Mesendoderm (in vitro differentiated cells): ENCODE results near the gene ARHGEF4.

Source experiments
- DNase-seq: peaks from one replicate; pipeline ENCODE4 v3.0.0; 2013
- H2AK5ac ChIP-seq: 2 replicates; pipeline ENCODE4 v1.6.1; 2013; ENCODE audit warnings: low read length, inconsistent platforms
- H2BK120ac ChIP-seq: 2 replicates; pipeline ENCODE4 v1.6.1; 2013; ENCODE audit warnings: low read depth, mild to moderate bottlenecking, low read length, moderate library complexity, mixed read lengths
- H2BK15ac ChIP-seq: replicated peaks from 2 replicates; pipeline ENCODE4 v1.6.1; 2013; ENCODE audit warnings: low read depth, mild to moderate bottlenecking, moderate library complexity
- H2BK5ac ChIP-seq: 2 replicates; pipeline ENCODE4 v1.6.1; 2013; ENCODE audit warnings: low read length, inconsistent platforms
- H3K18ac ChIP-seq: 2 replicates; pipeline ENCODE4 v1.6.1; 2013; ENCODE audit warnings: mild to moderate bottlenecking, low read length, mixed read lengths
- H3K23ac ChIP-seq: one replicate; pipeline ENCODE4 v1.6.1; 2013; ENCODE audit warnings: low read length
- H3K27ac ChIP-seq: 2 replicates; pipeline ENCODE4 v1.5.1; 2013; ENCODE audit warnings: low read depth, mild to moderate bottlenecking, inconsistent platforms, low read length, moderate library complexity
- H3K27me3 ChIP-seq: 2 replicates; pipeline ENCODE4 v1.6.1; 2013; ENCODE audit warnings: low read length, control low read depth, mild to moderate bottlenecking, inconsistent platforms; ENCODE audit not compliant: insufficient read depth, poor library complexity
- H3K36me3 ChIP-seq: 2 replicates; pipeline ENCODE4 v1.6.1; 2013; ENCODE audit warnings: low read length, inconsistent platforms; ENCODE audit not compliant: control insufficient read depth, insufficient read depth
- H3K4ac ChIP-seq: one replicate; pipeline ENCODE4 v1.6.1; 2013; ENCODE audit warnings: low read depth, mild to moderate bottlenecking, low read length, moderate library complexity
- H3K4me1 ChIP-seq: 2 replicates; pipeline ENCODE4 v1.6.1; 2013; ENCODE audit warnings: low read depth, low read length, inconsistent platforms; ENCODE audit not compliant: control insufficient read depth
- H3K4me2 ChIP-seq: 2 replicates; pipeline ENCODE4 v1.6.1; 2013; ENCODE audit warnings: low read length
- H3K4me3 ChIP-seq: 2 replicates; pipeline ENCODE4 v1.5.1; 2013; ENCODE audit warnings: mild to moderate bottlenecking, low read length
- H3K56ac ChIP-seq: one replicate; pipeline ENCODE4 v1.6.1; 2013; ENCODE audit warnings: low read length
- H3K79me1 ChIP-seq: 2 replicates; pipeline ENCODE4 v1.6.1; 2013; ENCODE audit warnings: low read length, inconsistent platforms
- H3K79me2 ChIP-seq: 2 replicates; pipeline ENCODE4 v1.6.1; 2013; ENCODE audit warnings: mild to moderate bottlenecking, low read length; ENCODE audit not compliant: control insufficient read depth, insufficient read depth
- H3K9ac ChIP-seq: 2 replicates; pipeline ENCODE4 v1.6.1; 2013; ENCODE audit warnings: low read length, inconsistent platforms
- H4K5ac ChIP-seq: one replicate; pipeline ENCODE4 v1.6.1; 2013; ENCODE audit warnings: low read length
- H4K8ac ChIP-seq: one replicate; pipeline ENCODE4 v1.6.1; 2013; ENCODE audit warnings: low read depth, mild to moderate bottlenecking, control low read depth, low read length, moderate library complexity
- WGBS: extraction: QIAGEN DNeasy Blood & Tissue Kit; methylation state at CpG from one replicate; pipeline ENCODE4 v1.1.7; 2013; ENCODE audit warnings: low lambda C conversion rate, missing lambda C conversion rate; ENCODE audit not compliant: insufficient coverage; ENCODE audit errors: extremely low coverage; 5-methylcytosine and 5-hydroxymethylcytosine counted together

ARHGEF4 gene

DNA sequence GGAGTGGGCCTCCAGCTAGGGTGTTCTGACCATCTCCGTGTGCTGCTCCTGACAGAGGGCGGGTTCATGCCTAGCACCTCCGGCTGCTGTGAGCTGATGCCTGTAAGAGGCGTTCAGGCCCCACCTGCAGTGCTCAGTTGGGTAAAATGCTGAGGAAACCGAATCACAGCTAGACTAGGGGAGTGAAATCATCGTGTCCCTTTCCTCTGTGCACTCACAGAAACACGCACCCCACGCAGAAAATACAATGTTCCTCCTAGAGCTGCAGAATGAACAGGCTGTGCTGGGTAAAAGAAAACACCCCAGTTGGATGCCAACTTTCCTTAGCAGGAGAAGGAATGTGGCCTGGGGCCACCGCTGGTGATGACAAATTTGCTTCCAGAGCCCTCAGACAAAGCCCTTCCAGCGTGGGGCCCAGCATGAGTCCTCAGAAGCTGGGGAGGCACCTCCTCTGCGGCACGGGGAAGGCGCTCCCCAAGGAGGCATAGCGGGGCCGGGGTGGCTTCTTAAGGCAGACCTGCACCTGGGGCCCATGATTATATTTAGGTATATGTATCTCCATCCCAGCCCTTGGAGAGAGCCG is 16.3 kb upstream of the ARHGEF4 start:
- Histone ChIP-seq H2AK5ac (no peak overlapping the region), H3K27ac (no peak overlapping the region), H3K23ac (peak overlapping the region; percentile 95), H4K8ac (no peak overlapping the region), H4K5ac (no peak overlapping the region), H2BK15ac (no peak overlapping the region), H2BK5ac (no peak overlapping the region), H2BK120ac (no peak overlapping the region), H3K56ac (peak overlapping the region; percentile 86), H3K4me1 (peaks cover 4% of the 10 kb centered on the region), H3K4ac (no peak overlapping the region), H3K79me2 (no peaks in the 10 kb centered on the region), H3K4me2 (no peak overlapping the region), H3K4me3 (no peak overlapping the region), H3K79me1 (no peaks in the 10 kb centered on the region), H3K27me3 (no peaks in the 10 kb centered on the region), H3K36me3 (no peaks in the 10 kb centered on the region), H3K9ac (peak overlapping the region; percentile 60), H3K18ac (no peak overlapping the region)
- WGBS, result no CpG with 5 or more reads among the region's 16 CpGs
- DNase-seq, result peak; percentile 34

DNA sequence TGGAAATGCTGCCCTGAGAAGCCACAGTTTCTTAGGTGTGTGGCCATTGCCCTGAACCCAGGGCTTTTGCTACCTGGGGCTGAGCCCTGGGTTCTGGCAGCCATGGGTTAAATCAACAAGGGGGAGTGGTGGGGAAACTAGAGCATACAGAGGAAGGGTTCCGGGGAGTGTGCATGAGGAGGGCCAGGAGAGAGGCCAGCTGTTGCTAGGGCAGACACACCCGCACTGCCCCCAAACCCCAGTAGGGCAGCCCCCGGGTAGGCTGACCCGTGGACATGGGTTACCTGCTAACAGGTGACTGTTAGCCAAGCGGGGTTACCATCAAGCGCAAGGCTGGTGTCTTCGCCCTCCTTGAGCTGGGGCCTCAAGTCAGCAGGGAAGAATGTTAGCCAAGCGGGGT is 14.8 kb upstream of the ARHGEF4 start:
- Histone ChIP-seq H2AK5ac (no peak overlapping the region), H3K56ac (no peak overlapping the region), H4K5ac (no peak overlapping the region), H3K9ac (no peak overlapping the region), H3K4me2 (no peak overlapping the region), H2BK5ac (no peak overlapping the region), H2BK15ac (no peak overlapping the region), H3K79me1 (no peaks in the 10 kb centered on the region), H2BK120ac (no peak overlapping the region), H3K23ac (no peak overlapping the region), H3K18ac (no peak overlapping the region), H4K8ac (no peak overlapping the region), H3K36me3 (no peaks in the 10 kb centered on the region), H3K4ac (no peak overlapping the region), H3K27me3 (no peaks in the 10 kb centered on the region), H3K27ac (no peak overlapping the region), H3K4me3 (no peak overlapping the region), H3K79me2 (no peaks in the 10 kb centered on the region), H3K4me1 (peaks cover 4% of the 10 kb centered on the region)
- WGBS, result no CpG with 5 or more reads among the region's 8 CpGs
- DNase-seq, result no peak

DNA sequence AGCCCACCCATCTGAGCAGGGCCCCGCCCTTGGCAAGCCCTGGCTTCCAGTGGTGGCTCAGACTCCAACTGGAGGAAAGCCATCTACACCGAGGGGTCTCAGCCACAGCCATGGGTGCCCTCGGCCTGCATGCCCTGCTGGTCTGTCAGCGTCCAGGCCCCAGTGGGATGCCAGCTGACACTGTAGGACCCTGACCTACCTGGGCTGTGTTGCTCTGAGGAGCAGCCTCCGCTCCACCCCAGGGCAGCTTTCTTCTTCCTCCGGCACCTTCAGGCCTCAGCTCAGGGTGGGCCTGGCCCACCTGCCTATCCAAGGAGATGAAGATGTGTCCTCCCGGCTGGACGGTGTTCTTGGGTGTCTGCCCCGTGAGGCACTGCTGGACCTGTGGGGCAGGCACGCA is 13.9 kb upstream of the ARHGEF4 start:
- DNase-seq, result no peak
- Histone ChIP-seq H3K18ac (no peak overlapping the region), H2BK15ac (no peak overlapping the region), H3K27ac (no peak overlapping the region), H3K4ac (no peak overlapping the region), H2AK5ac (no peak overlapping the region), H3K56ac (no peak overlapping the region), H2BK120ac (no peak overlapping the region), H3K27me3 (no peaks in the 10 kb centered on the region), H3K4me3 (no peak overlapping the region), H3K9ac (no peak overlapping the region), H2BK5ac (no peak overlapping the region), H3K79me1 (no peaks in the 10 kb centered on the region), H3K4me2 (no peak overlapping the region), H3K4me1 (peaks cover 4% of the 10 kb centered on the region), H4K8ac (no peak overlapping the region), H3K79me2 (no peaks in the 10 kb centered on the region), H4K5ac (no peak overlapping the region), H3K23ac (no peak overlapping the region), H3K36me3 (no peaks in the 10 kb centered on the region)
- no CpG with 5 or more reads among the region's 10 CpGs for WGBS

DNA sequence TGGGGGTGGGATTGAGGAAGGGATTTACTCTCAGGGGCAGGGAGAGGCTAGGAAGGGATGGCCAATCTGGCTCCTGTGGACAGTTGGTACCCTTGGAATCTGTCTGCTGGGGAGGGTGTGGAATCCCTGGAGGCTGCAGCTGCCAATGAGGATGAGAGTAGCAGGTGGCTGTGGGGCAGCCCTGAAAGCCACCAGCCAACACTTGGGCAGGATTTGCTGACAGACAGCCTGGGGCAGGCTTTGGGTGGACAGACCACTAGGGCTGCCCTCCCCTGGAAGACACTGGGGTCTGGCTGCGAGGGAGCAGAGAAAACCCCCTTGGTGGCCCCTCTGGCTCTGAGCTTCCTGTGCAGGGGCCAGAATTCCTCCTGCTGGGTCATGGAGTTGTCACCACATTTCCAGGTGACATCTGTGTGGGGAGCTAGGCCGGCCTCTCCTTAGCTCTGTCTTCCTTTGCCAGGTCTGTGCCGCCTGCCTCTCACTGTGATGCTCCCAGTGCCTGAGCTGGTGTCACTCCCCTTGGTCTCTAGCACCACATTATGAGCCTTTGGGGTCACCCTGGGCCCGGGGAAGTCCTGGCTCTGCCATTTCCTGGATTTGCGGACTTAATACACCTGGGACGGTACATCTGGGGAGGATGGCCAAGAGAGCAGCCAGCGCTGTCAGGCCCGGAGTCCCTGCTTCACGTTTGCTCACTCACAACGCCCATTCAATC is 13.4 kb upstream of the ARHGEF4 start:
- no CpG with 5 or more reads among the region's 10 CpGs for WGBS
- no peak overlapping the region for H3K4me2 ChIP-seq

DNA sequence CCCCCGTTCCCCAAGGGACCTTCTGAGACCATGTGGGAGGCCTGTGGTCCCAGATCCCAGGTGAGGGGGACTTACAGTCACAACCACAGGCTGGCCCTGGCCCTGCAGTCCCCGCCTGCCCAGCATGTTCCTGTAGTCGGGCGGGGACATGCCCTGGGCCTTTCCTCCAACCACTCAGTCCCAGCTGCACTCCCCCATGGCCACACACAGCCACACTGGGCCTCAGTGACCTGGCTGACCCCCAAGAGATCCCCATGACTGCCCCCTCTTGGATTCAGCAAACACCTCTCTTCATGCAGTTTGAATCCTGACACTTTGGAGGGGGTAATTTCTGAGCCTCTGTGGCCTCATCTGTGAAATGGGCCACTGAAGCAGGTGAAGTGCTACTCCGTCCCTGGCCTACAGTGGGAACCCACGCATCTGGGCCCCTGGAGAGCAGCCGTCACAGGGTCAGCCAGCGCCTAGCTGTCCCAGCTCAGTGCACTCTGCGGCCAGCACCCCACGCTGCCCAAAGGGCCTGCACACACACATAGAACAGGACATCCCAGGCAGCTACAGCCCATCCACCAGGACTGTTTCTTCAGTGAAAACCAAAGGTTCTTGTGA is 12.7 kb upstream of the ARHGEF4 start:
- Histone ChIP-seq H3K27me3 (no peaks in the 10 kb centered on the region), H3K79me1 (no peaks in the 10 kb centered on the region), H3K27ac (no peak overlapping the region), H4K8ac (no peak overlapping the region), H2BK120ac (no peak overlapping the region), H2BK15ac (no peak overlapping the region), H3K4me3 (no peak overlapping the region), H3K4me1 (peaks cover 4% of the 10 kb centered on the region), H3K4me2 (no peak overlapping the region), H2BK5ac (no peak overlapping the region), H3K23ac (no peak overlapping the region), H3K79me2 (no peaks in the 10 kb centered on the region), H3K56ac (no peak overlapping the region), H3K36me3 (no peaks in the 10 kb centered on the region), H3K9ac (no peak overlapping the region), H3K18ac (no peak overlapping the region), H3K4ac (no peak overlapping the region), H4K5ac (no peak overlapping the region), H2AK5ac (no peak overlapping the region)
- no CpG with 5 or more reads among the region's 10 CpGs for WGBS
- DNase-seq, result no peak

More for the DNA sequence above, 13.4 kb upstream of the ARHGEF4 start:
- DNase-seq, result no peak
- H3K56ac ChIP-seq, result no peak overlapping the region
- H3K79me1 ChIP-seq, result no peaks in the 10 kb centered on the region
- H3K79me2 ChIP-seq, result no peaks in the 10 kb centered on the region
- H3K27ac ChIP-seq, result no peak overlapping the region
- H2BK120ac ChIP-seq, result no peak overlapping the region
- H4K8ac ChIP-seq, result no peak overlapping the region
- H3K4ac ChIP-seq, result no peak overlapping the region
- no peak overlapping the region for H3K23ac ChIP-seq
- no peak overlapping the region for H4K5ac ChIP-seq
- no peak overlapping the region for H3K4me3 ChIP-seq
- H2BK15ac ChIP-seq, result no peak overlapping the region
- H3K18ac ChIP-seq, result no peak overlapping the region
- H3K9ac ChIP-seq, result no peak overlapping the region
- H3K4me1 ChIP-seq, result peaks cover 4% of the 10 kb centered on the region
- no peak overlapping the region for H2BK5ac ChIP-seq
- H3K36me3 ChIP-seq, result no peaks in the 10 kb centered on the region
- no peaks in the 10 kb centered on the region for H3K27me3 ChIP-seq
- no peak overlapping the region for H2AK5ac ChIP-seq
